PC-3 (cell line): ENCODE data around the gene ATG7. TPM values are rescaled to one million over a fixed set of nuclear protein-coding genes. Genes with fewer than 3 reads are reported as not detected.

Experiments
- ATAC-seq: fragments of 200-7000 bp; cut with Tn5 transposase; 2 replicates; pipeline ENCODE4 v1.9.1; 2020; ENCODE audit warnings: mild to moderate bottlenecking, moderate library complexity
- BruUV-seq: library from RNA; stranded (reverse); fragments of 400-500 nt; replicated peaks from 2 replicates; lab custom pipeline; 2021; lab: Mats Ljungman, UMichigan
- CTCF ChIA-PET: fragments of 300-600 bp; sonication (Branson Sonifier 250); formaldehyde crosslinking; loops from one replicate; lab custom pipeline; 2022; ENCODE audit warnings: antibody characterized with exemption; lab: Charles Lee
- POLR2A ChIA-PET: fragments of 300-600 bp; sonication (Branson Sonifier 250); formaldehyde crosslinking; loops from one replicate; lab custom pipeline; 2022; ENCODE audit warnings: antibody characterized with exemption; ENCODE audit not compliant: unreplicated experiment; lab: Charles Lee
- DNase-seq: peaks from one replicate; pipeline ENCODE4 v3.0.0-alpha.2; 2015
- H2AFZ ChIP-seq: fragments of 300-600 bp; sonication (generic); 2 replicates; pipeline ENCODE4 v1.6.0; 2016; ENCODE audit warnings: antibody characterized with exemption, low read length
- H3F3A ChIP-seq: fragments of 300-600 bp; sonication (generic); one replicate; pipeline ENCODE4 v1.6.0; 2017; ENCODE audit warnings: antibody characterized with exemption, low read length, control low read depth, mild to moderate bottlenecking; ENCODE audit not compliant: unreplicated experiment
- H3K27ac ChIP-seq: fragments of 300-600 bp; sonication (generic); 2 replicates; pipeline ENCODE4 v1.5.1; 2016; ENCODE audit warnings: mild to moderate bottlenecking, low read length
- H3K27me3 ChIP-seq: fragments of 300-600 bp; sonication (generic); 2 replicates; pipeline ENCODE4 v1.6.1; 2016; ENCODE audit warnings: low read length, mixed read lengths
- H3K36me3 ChIP-seq: fragments of 300-600 bp; sonication (generic); 2 replicates; pipeline ENCODE4 v1.6.1; 2016; ENCODE audit warnings: low read depth, mixed run types, low read length, mixed read lengths
- H3K4me1 ChIP-seq: fragments of 300-600 bp; sonication (generic); 2 replicates; pipeline ENCODE4 v1.5.1; 2016; ENCODE audit warnings: low read length; ENCODE audit not compliant: insufficient read depth
- H3K4me2 ChIP-seq: fragments of 300-600 bp; sonication (generic); 2 replicates; pipeline ENCODE4 v1.6.0; 2016; ENCODE audit warnings: low read length
- H3K4me3 ChIP-seq: fragments of 300-600 bp; sonication (generic); 2 replicates; pipeline ENCODE4 v1.5.1; 2016; ENCODE audit warnings: mild to moderate bottlenecking, low read length, mixed read lengths
- H3K79me2 ChIP-seq: fragments of 300-600 bp; sonication (generic); 2 replicates; pipeline ENCODE4 v1.6.1; 2017; ENCODE audit warnings: low read length, mixed read lengths
- H3K9ac ChIP-seq: fragments of 300-600 bp; sonication (generic); 2 replicates; pipeline ENCODE4 v1.6.0; 2016; ENCODE audit warnings: mild to moderate bottlenecking, low read length
- H3K9me2 ChIP-seq: fragments of 300-600 bp; sonication (generic); replicated peaks from 2 replicates; pipeline ENCODE4 v1.6.1; 2016; ENCODE audit warnings: mixed run types, low read length, mixed read lengths
- H3K9me3 ChIP-seq: fragments of 300-600 bp; sonication (generic); 2 replicates; pipeline ENCODE4 v1.6.1; 2016; ENCODE audit warnings: low read length, mixed read lengths
- H4K20me1 ChIP-seq: fragments of 300-600 bp; sonication (generic); 2 replicates; pipeline ENCODE4 v1.6.1; 2016; ENCODE audit warnings: low read length, mixed read lengths
- CTCF ChIP-seq: fragments of 300-600 bp; sonication (generic); conservative IDR thresholded peaks from 2 replicates; pipeline ENCODE4 v1.5.1; 2017; ENCODE audit warnings: antibody characterized with exemption, low read depth, mild to moderate bottlenecking, low read length
- EZH2 ChIP-seq: fragments of 300-600 bp; sonication (generic); IDR thresholded peaks from one replicate; pipeline ENCODE4 v1.6.1; 2017; ENCODE audit warnings: antibody characterized with exemption, mild to moderate bottlenecking, low read length; ENCODE audit not compliant: unreplicated experiment
- EZH2phosphoT487 ChIP-seq: fragments of 300-600 bp; sonication (generic); IDR thresholded peaks from 2 replicates; pipeline ENCODE4 v1.6.1; 2018; ENCODE audit warnings: mild to moderate bottlenecking, antibody characterized with exemption, low read length, borderline replicate concordance
- intact Hi-C: fragments of 100-400 bp; cut with micrococcal nuclease; formaldehyde crosslinking; loops from 2 replicates; pipeline ENCODE4 v1.9.0; 2023
- total RNA-seq: library from RNA; depleted of rRNA; stranded (reverse); fragments of >200 nt; gene quantifications from 2 replicates; pipeline ENCODE4 v1.2.3, GENCODE V29; 2014

The ATG7 gene
- total RNA-seq, 1 experiment from 2014 or later, result 36.5 TPM

- H3K36me3 ChIP-seq, result no peaks in the 10 kb centered on the region
- ChIA-PET POLR2A (no interaction called here), CTCF (interaction anchor here (0.6 kb wide), 1 partner anchor 78 kb away, joined by 4 read pairs; no protein-coding TSS in a partner anchor)
- H2AFZ ChIP-seq, result no peak overlapping the region
- H3K4me1 ChIP-seq, result peaks cover 3% of the 10 kb centered on the region
- no peaks in the 10 kb centered on the region for H3K9me3 ChIP-seq
- H3K27me3 ChIP-seq, result no peaks in the 10 kb centered on the region
- H3K4me3 ChIP-seq, result no peak overlapping the region
- DNase-seq (no peak), ATAC-seq (no peak)
- no peaks in the 10 kb centered on the region for H3F3A ChIP-seq
- H3K79me2 ChIP-seq, result no peaks in the 10 kb centered on the region
- no TSS peak for BruUV-seq
- no peak overlapping the region for H3K27ac ChIP-seq
- H3K9ac ChIP-seq, result no peak overlapping the region
- no peaks in the 10 kb centered on the region for H4K20me1 ChIP-seq
- H3K4me2 ChIP-seq, result no peak overlapping the region
- intact Hi-C loops, result no loop called here
- H3K9me2 ChIP-seq, result no peaks in the 10 kb centered on the region
- TF ChIP-seq EZH2, result no peak
- no peak for TF ChIP-seq EZH2phosphoT487
- no peak for TF ChIP-seq CTCF
Measured at GRCh38 chr3:11534011-11534792, 262.0 kb downstream of the ATG7 start.

GRCh38 chr3:11534793-11535101 is 262.6 kb downstream of the ATG7 start:
- Histone ChIP-seq H3K36me3 (no peaks in the 10 kb centered on the region), H3K4me3 (no peak overlapping the region), H3K4me2 (no peak overlapping the region), H3K9me3 (no peaks in the 10 kb centered on the region), H3K27ac (no peak overlapping the region), H2AFZ (no peak overlapping the region), H3K9me2 (no peaks in the 10 kb centered on the region), H3K9ac (no peak overlapping the region), H3K79me2 (no peaks in the 10 kb centered on the region), H3K27me3 (no peaks in the 10 kb centered on the region), H3K4me1 (peaks cover 7% of the 10 kb centered on the region), H3F3A (no peaks in the 10 kb centered on the region), H4K20me1 (no peaks in the 10 kb centered on the region)
- no peak for DNase-seq
- CTCF ChIA-PET, result interaction anchor here (0.6 kb wide), 1 partner anchor 78 kb away, joined by 4 read pairs; no protein-coding TSS in a partner anchor
- BruUV-seq, result no TSS peak
- TF ChIP-seq EZH2 (no peak), EZH2phosphoT487 (no peak), CTCF (no peak)
- POLR2A ChIA-PET, result no interaction called here
- intact Hi-C loops, result no loop called here
- no peak for ATAC-seq
